ENCODE data around the gene CUL4B. TPM values are rescaled to one million over a fixed set of nuclear protein-coding genes. Genes with fewer than 3 reads are reported as not detected.
"Not testable (repeated sequence)": the region's sequence is repeated elsewhere in the genome, so short reads cannot be mapped to it uniquely, and the experiment has no call there.

The CUL4B gene
- total RNA-seq, 6 experiments from 2014 or later: 12.9 to 21.8 (median 18.9) TPM

DNA sequence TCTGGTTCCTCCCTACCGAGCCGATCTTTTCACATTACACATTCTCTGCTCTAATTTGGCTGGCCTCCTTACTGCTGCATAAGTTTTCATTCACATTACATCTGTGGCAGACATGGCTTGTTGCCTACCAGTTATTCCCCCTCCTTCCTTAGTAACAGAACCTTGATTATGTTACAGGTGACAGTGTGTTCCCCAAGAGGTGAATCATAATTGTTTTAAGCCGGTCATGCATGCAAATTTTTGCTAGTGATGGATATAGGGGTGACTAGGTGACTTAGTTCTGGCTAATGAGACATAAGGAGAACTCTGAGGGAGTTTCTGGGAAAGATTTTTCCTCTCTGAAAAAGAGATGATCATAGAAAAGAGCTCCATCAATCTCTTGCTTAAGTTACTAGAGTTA lies 83.3 kb downstream of the CUL4B start:
- Histone ChIP-seq H3K27ac (no peak overlapping the region), H3K4me1 (no peaks in the 10 kb centered on the region), H3K27me3 (no peaks in the 10 kb centered on the region), H3K4me3 (no peak overlapping the region), H3K9me3 (no peaks in the 10 kb centered on the region), H3K36me3 (no peaks in the 10 kb centered on the region)
- 72% methylated on average over 3 of the region's 3 CpGs for WGBS (ENCODE audit: insufficient coverage, low coverage, low lambda C conversion rate, missing lambda C conversion rate)
- TF ChIP-seq CTCF (IDR thresholded peaks at IDR 0.05) (no peak), POLR2A (IDR thresholded peaks at IDR 0.05) (no peak)
- ATAC-seq (no peak), DNase-seq (no peak)
- intact Hi-C loops (cut with DNase I): no loop called here

DNA sequence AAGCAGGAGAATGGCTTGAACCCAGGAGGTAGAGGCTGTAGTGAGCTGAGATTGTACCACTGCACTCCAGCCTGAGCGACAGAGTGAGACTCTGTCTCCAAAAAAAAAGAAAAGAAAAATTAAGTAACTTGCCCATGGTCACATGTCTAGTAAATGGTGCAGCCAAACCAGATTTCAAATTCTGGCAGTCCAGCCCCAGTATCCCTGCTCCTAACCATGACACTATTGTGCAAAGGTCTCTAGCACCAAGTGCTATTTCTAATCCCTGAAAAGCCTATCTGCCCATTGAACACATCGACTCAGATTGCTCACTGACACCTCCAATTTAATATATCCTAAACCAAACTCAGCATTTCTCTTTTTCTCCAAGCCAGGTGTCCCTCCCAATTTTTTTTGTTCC lies 84.0 kb downstream of the CUL4B start:
- Histone ChIP-seq H3K27me3 (no peaks in the 10 kb centered on the region), H3K4me1 (no peaks in the 10 kb centered on the region), H3K9me3 (no peaks in the 10 kb centered on the region), H3K36me3 (no peaks in the 10 kb centered on the region), H3K27ac (no peak overlapping the region), H3K4me3 (no peak overlapping the region)
- intact Hi-C loops (cut with DNase I): no loop called here
- TF ChIP-seq POLR2A (IDR thresholded peaks at IDR 0.05) (no peak), CTCF (IDR thresholded peaks at IDR 0.05) (no peak)
- DNase-seq (no peak), ATAC-seq (peak in 1 of 4 donors; percentile 38)
- 55% methylated on average over 2 of the region's 2 CpGs for WGBS (ENCODE audit: insufficient coverage, low coverage, low lambda C conversion rate, missing lambda C conversion rate)

DNA sequence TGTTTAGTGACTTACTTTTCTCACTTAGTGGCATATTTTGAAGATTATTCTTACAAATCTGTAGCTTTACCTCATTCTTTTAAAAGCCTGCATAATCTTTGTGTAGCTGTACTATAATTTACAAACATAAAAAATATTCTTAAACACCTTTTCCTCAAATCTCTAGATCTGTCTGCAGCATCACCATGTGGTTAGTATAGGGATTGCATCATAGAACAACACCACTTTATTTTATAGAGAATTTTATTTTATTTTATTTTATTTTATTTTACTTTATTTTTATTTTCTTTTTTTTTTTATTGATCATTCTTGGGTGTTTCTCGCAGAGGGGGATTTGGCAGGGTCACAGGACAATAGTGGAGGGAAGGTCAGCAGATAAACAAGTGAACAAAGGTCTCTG lies 85.3 kb downstream of the CUL4B start:
- WGBS (ENCODE audit: insufficient coverage, low coverage, low lambda C conversion rate, missing lambda C conversion rate): 11% methylated on average over 1 of the region's 1 CpG
- ATAC-seq: peak in 3 of 4 donors; percentile 50 to 60 (median 53)
- H3K27me3 ChIP-seq; intact Hi-C loops (cut with DNase I); H3K4me3 ChIP-seq; H3K9me3 ChIP-seq; H3K27ac ChIP-seq; DNase-seq; H3K4me1 ChIP-seq; H3K36me3 ChIP-seq: not testable (repeated sequence)
- TF ChIP-seq CTCF (IDR thresholded peaks at IDR 0.05): peak; percentile 38 to 61 (median 58)

Small RNAs within 50 kb of the gene (small RNA-seq; reads per million reads assigned to genes)
- gene RNU7-37P: 0 reads per million in 2 experiments

Other genes starting within 250 kb of the CUL4B start
- under 1 TPM in 3 of 6 experiments, not detected in 3; 0.25 to 0.37 (median 0.33) TPM for gene TMEM255A, start 249.5 kb downstream of the CUL4B start, total RNA-seq
- gene ATP1B4, start 198.9 kb downstream of the CUL4B start, total RNA-seq: not detected
- gene LAMP2, start 91.7 kb downstream of the CUL4B start, total RNA-seq: 100 to 1,000 TPM in 5 of 6 experiments, 10 to 100 TPM in 1; 86.3 to 235 (median 183) TPM
- gene MCTS1, start 43.1 kb upstream of the CUL4B start, total RNA-seq: 10 to 100 TPM; 20.7 to 31.2 (median 25.5) TPM
- 10 to 100 TPM; 12.2 to 37.1 (median 19.8) TPM for gene C1GALT1C1, start 69.1 kb upstream of the CUL4B start, total RNA-seq